ENCODE data around the gene GREB1. TPM values are rescaled to one million over a fixed set of nuclear protein-coding genes. Genes with fewer than 3 reads are reported as not detected.

GREB1 gene
- polyA plus RNA-seq, 1 donor from 2014 or later = 17.2 TPM

DNA sequence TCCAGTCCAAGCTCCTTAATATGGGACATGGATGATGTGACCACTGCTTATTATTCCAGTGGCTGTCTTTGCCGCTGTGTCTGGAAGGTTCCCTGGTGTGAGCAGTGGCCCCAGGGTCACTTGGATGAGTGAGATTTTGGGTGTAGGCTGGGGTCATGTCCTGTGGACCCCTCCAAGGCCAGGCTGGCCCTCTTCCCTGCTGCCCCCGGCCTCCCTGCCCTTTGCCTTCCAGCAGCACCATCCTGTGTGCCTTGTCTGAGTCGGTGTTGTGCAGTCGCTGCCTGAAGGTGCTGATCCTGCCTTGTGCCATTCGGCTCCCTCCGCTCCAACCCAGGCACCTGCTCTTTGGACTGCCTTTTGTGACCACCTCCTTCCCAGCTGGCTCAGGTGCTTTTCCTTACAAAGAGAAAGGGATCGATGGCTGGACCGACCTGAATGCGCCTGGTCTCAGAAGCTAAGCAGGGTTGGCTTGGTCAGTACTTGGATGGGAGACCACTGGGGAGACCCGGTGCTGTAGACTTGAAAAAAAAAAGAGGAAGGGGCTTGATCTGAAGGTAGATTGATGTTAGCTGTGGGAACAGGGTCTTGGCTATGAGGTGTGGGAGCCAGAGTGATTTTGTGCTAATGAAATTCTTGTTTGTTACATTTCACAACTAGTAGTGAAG lies 16.7 kb upstream of the GREB1 start:
- Histone ChIP-seq H3K79me2 (replicated peaks; ENCODE audit: insufficient read depth, low read length) (no peaks in the 10 kb centered on the region), H4K20me1 (ENCODE audit: insufficient read depth) (no peaks in the 10 kb centered on the region), H3K9me3 (ENCODE audit: low read length) (no peaks in the 10 kb centered on the region), H3K9me2 (ENCODE audit: insufficient read depth, low read length) (no peaks in the 10 kb centered on the region), H3K36me3 (ENCODE audit: insufficient read depth, low read length) (no peaks in the 10 kb centered on the region), H3K4me3 (ENCODE audit: low read length) (no peak overlapping the region), H2AFZ (ENCODE audit: low read depth, low read length) (no peak overlapping the region), H3K9ac (ENCODE audit: low read length) (no peak overlapping the region), H3K27ac (ENCODE audit: low read length) (no peak overlapping the region), H3K4me2 (ENCODE audit: low read length) (no peak overlapping the region), H3K27me3 (ENCODE audit: insufficient read depth, low read depth, low read length) (no peaks in the 10 kb centered on the region), H3F3A (ENCODE audit: insufficient read depth, low read length, poor library complexity, severe bottlenecking) (no peaks in the 10 kb centered on the region)
- TF ChIP-seq SMC3 (conservative IDR thresholded peaks at IDR 0.05; ENCODE audit: poor library complexity) (no peak), TAF1 (IDR thresholded peaks at IDR 0.05; ENCODE audit: low read depth) (no peak), EZH2 (IDR thresholded peaks at IDR 0.05; ENCODE audit: borderline replicate concordance, insufficient read depth, low read length, poor library complexity, severe bottlenecking) (no peak), EP300 (conservative IDR thresholded peaks at IDR 0.05; ENCODE audit: poor library complexity, severe bottlenecking) (no peak), MXI1 (conservative IDR thresholded peaks at IDR 0.05; ENCODE audit: poor library complexity, severe bottlenecking) (no peak), POLR2AphosphoS5 (IDR thresholded peaks at IDR 0.05) (no peak), RAD21 (conservative IDR thresholded peaks at IDR 0.05) (no peak)
- TF ChIP-seq, protein P1, sequence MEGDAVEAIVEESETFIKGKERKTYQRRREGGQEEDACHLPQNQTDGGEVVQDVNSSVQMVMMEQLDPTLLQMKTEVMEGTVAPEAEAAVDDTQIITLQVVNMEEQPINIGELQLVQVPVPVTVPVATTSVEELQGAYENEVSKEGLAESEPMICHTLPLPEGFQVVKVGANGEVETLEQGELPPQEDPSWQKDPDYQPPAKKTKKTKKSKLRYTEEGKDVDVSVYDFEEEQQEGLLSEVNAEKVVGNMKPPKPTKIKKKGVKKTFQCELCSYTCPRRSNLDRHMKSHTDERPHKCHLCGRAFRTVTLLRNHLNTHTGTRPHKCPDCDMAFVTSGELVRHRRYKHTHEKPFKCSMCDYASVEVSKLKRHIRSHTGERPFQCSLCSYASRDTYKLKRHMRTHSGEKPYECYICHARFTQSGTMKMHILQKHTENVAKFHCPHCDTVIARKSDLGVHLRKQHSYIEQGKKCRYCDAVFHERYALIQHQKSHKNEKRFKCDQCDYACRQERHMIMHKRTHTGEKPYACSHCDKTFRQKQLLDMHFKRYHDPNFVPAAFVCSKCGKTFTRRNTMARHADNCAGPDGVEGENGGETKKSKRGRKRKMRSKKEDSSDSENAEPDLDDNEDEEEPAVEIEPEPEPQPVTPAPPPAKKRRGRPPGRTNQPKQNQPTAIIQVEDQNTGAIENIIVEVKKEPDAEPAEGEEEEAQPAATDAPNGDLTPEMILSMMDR (IDR thresholded peaks at IDR 0.05; ENCODE audit: poor library complexity, severe bottlenecking) = no peak
- TF ChIP-seq, protein P2, sequence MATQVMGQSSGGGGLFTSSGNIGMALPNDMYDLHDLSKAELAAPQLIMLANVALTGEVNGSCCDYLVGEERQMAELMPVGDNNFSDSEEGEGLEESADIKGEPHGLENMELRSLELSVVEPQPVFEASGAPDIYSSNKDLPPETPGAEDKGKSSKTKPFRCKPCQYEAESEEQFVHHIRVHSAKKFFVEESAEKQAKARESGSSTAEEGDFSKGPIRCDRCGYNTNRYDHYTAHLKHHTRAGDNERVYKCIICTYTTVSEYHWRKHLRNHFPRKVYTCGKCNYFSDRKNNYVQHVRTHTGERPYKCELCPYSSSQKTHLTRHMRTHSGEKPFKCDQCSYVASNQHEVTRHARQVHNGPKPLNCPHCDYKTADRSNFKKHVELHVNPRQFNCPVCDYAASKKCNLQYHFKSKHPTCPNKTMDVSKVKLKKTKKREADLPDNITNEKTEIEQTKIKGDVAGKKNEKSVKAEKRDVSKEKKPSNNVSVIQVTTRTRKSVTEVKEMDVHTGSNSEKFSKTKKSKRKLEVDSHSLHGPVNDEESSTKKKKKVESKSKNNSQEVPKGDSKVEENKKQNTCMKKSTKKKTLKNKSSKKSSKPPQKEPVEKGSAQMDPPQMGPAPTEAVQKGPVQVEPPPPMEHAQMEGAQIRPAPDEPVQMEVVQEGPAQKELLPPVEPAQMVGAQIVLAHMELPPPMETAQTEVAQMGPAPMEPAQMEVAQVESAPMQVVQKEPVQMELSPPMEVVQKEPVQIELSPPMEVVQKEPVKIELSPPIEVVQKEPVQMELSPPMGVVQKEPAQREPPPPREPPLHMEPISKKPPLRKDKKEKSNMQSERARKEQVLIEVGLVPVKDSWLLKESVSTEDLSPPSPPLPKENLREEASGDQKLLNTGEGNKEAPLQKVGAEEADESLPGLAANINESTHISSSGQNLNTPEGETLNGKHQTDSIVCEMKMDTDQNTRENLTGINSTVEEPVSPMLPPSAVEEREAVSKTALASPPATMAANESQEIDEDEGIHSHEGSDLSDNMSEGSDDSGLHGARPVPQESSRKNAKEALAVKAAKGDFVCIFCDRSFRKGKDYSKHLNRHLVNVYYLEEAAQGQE (IDR thresholded peaks at IDR 0.05; ENCODE audit: borderline replicate concordance) = no peak

DNA sequence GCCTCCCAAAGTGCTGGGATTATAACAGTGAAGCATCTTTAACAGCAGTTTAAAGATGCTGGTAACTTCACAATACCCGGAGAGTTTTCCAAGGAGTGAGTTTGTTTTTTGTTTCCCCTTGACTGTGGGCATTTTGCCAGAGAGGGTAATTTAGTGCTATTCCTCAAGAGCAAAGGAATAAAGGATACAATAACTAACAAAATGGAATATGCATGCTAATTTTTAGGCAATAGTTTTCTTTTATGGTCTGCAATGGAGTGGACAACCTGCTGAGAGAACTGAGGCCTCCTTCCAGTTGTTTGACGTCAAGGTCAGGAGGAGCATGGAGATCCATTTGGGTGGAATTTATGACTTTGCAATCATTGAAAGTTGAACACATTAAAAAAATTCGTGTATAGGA lies 15.9 kb upstream of the GREB1 start:
- Histone ChIP-seq H3F3A (ENCODE audit: insufficient read depth, low read length, poor library complexity, severe bottlenecking) (no peaks in the 10 kb centered on the region), H4K20me1 (ENCODE audit: insufficient read depth) (no peaks in the 10 kb centered on the region), H3K4me2 (ENCODE audit: low read length) (no peak overlapping the region), H3K9ac (ENCODE audit: low read length) (no peak overlapping the region), H3K9me3 (ENCODE audit: low read length) (no peaks in the 10 kb centered on the region), H3K27ac (ENCODE audit: low read length) (no peak overlapping the region), H2AFZ (ENCODE audit: low read depth, low read length) (no peak overlapping the region), H3K36me3 (ENCODE audit: insufficient read depth, low read length) (no peaks in the 10 kb centered on the region), H3K9me2 (ENCODE audit: insufficient read depth, low read length) (no peaks in the 10 kb centered on the region), H3K4me3 (ENCODE audit: low read length) (no peak overlapping the region), H3K27me3 (ENCODE audit: insufficient read depth, low read depth, low read length) (no peaks in the 10 kb centered on the region), H3K79me2 (replicated peaks; ENCODE audit: insufficient read depth, low read length) (no peaks in the 10 kb centered on the region)
- TF ChIP-seq, protein P1 (IDR thresholded peaks at IDR 0.05; ENCODE audit: poor library complexity, severe bottlenecking) = no peak
- TF ChIP-seq MXI1 (conservative IDR thresholded peaks at IDR 0.05; ENCODE audit: poor library complexity, severe bottlenecking) (no peak), SMC3 (conservative IDR thresholded peaks at IDR 0.05; ENCODE audit: poor library complexity) (no peak), POLR2AphosphoS5 (IDR thresholded peaks at IDR 0.05) (no peak), EZH2 (IDR thresholded peaks at IDR 0.05; ENCODE audit: borderline replicate concordance, insufficient read depth, low read length, poor library complexity, severe bottlenecking) (no peak), EP300 (conservative IDR thresholded peaks at IDR 0.05; ENCODE audit: poor library complexity, severe bottlenecking) (no peak), RAD21 (conservative IDR thresholded peaks at IDR 0.05) (no peak), TAF1 (IDR thresholded peaks at IDR 0.05; ENCODE audit: low read depth) (no peak)
- TF ChIP-seq, protein P2 (IDR thresholded peaks at IDR 0.05; ENCODE audit: borderline replicate concordance) = no peak

All from neural cell (in vitro differentiated cells).